ENCODE measurements around the gene FAM83D. TPM values are rescaled to one million over a fixed set of nuclear protein-coding genes. Genes with fewer than 3 reads are reported as not detected.

The FAM83D gene
- total RNA-seq, 1 donor from 2014 or later = 0.20 TPM

- ATAC-seq = peak; percentile 92
- intact Hi-C loops (cut with micrococcal nuclease) = no loop called here
- peak; percentile 79 for DNase-seq
Measured at GRCh38 chr20:38893565-38894090, 32.6 kb upstream of the FAM83D start.

GRCh38 chr20:38894091-38894847 is 31.9 kb upstream of the FAM83D start:
- intact Hi-C loops (cut with micrococcal nuclease) = no loop called here
- DNase-seq (peak; percentile 66), ATAC-seq (peak; percentile 75)

- intact Hi-C loops (cut with micrococcal nuclease) = no loop called here
- no peak for DNase-seq
- ATAC-seq = no peak
Measured at GRCh38 chr20:38895098-38895949, 30.9 kb upstream of the FAM83D start.

- intact Hi-C loops (cut with micrococcal nuclease) = no loop called here
- no peak for ATAC-seq
- DNase-seq = no peak
Measured at GRCh38 chr20:38896009-38896594, 30.1 kb upstream of the FAM83D start.

- intact Hi-C loops (cut with micrococcal nuclease) = no loop called here
- ATAC-seq = no peak
- DNase-seq = no peak
Measured at GRCh38 chr20:38897267-38897666, 28.9 kb upstream of the FAM83D start.

- no peak for DNase-seq
- ATAC-seq = no peak
- intact Hi-C loops (cut with micrococcal nuclease) = no loop called here
Measured at GRCh38 chr20:38900606-38901005, 25.6 kb upstream of the FAM83D start.

GRCh38 chr20:38902601-38903000 is 23.6 kb upstream of the FAM83D start:
- ATAC-seq (no peak), DNase-seq (no peak)
- intact Hi-C loops (cut with micrococcal nuclease) = no loop called here

- no peak for DNase-seq
- intact Hi-C loops (cut with micrococcal nuclease) = no loop called here
- ATAC-seq = no peak
Measured at GRCh38 chr20:38903335-38903734, 22.9 kb upstream of the FAM83D start.

GRCh38 chr20:38905375-38905774 is 20.8 kb upstream of the FAM83D start:
- intact Hi-C loops (cut with micrococcal nuclease) = no loop called here
- DNase-seq (no peak), ATAC-seq (no peak)

- intact Hi-C loops (cut with micrococcal nuclease) = no loop called here
- DNase-seq = no peak
- no peak for ATAC-seq
Measured at GRCh38 chr20:38907918-38908677, 18.1 kb upstream of the FAM83D start.

GRCh38 chr20:38915355-38915754 is 10.9 kb upstream of the FAM83D start:
- intact Hi-C loops (cut with micrococcal nuclease) = no loop called here
- DNase-seq (no peak), ATAC-seq (no peak)

- intact Hi-C loops (cut with micrococcal nuclease) = no loop called here
- DNase-seq (no peak), ATAC-seq (no peak)
Measured at GRCh38 chr20:38917657-38918056, 8.6 kb upstream of the FAM83D start.

- ATAC-seq (no peak), DNase-seq (no peak)
- intact Hi-C loops (cut with micrococcal nuclease) = no loop called here
Measured at GRCh38 chr20:38918172-38918571, 8.0 kb upstream of the FAM83D start.

- intact Hi-C loops (cut with micrococcal nuclease) = no loop called here
- ATAC-seq (no peak), DNase-seq (no peak)
Measured at GRCh38 chr20:38919683-38920082, 6.5 kb upstream of the FAM83D start.

GRCh38 chr20:38920411-38920810 is 5.8 kb upstream of the FAM83D start:
- no peak for ATAC-seq
- intact Hi-C loops (cut with micrococcal nuclease) = no loop called here
- DNase-seq = no peak

GRCh38 chr20:38920851-38921250 is 5.4 kb upstream of the FAM83D start:
- DNase-seq = no peak
- ATAC-seq = no peak
- intact Hi-C loops (cut with micrococcal nuclease) = no loop called here

- no peak for ATAC-seq
- DNase-seq = no peak
- intact Hi-C loops (cut with micrococcal nuclease) = no loop called here
Measured at GRCh38 chr20:38924718-38925117, 1.5 kb upstream of the FAM83D start.

- DNase-seq (peak; percentile 35), ATAC-seq (no peak)
- intact Hi-C loops (cut with micrococcal nuclease) = no loop called here
Measured at GRCh38 chr20:38926934-38927616, 858 bp downstream of the FAM83D start.

Data from left ventricle myocardium superior (tissue), 1 donor.